Hepatic stellate cell (primary cell): ENCODE data around the gene DNMT1.
"Not testable (repeated sequence)": the region's sequence is repeated elsewhere in the genome, so short reads cannot be mapped to it uniquely, and the experiment has no call there.

Experiments
- DNase-seq: peaks from one replicate; pipeline ENCODE4 v3.0.0; 2011; ENCODE audit warnings: low spot score

Gene DNMT1

GRCh38 chr19:10220695-10221094 is 25.9 kb upstream of the DNMT1 start:
- no peak for DNase-seq

DNA sequence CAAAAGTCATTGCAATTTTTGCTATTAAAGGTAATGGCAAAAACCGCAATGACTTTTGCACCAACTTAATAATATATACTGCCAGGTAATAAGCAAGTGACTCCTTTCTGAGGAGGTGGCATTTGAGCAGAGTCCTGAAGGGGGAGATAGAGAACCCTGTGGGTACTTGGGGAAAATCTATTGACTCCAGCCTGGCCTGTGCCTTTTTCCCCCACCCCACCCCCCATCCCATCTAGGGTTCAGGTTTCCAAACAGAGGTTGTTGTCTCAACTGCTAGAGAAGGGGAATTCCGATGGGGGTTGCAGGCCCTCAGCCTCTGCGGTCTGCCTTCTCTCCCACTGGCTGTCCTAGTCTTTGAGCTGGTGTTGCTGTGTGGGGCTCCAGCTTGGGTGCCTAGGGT is 24.9 kb upstream of the DNMT1 start:
- DNase-seq, result no peak

- no peak for DNase-seq
These were observed 22.3 kb upstream of the DNMT1 start for GRCh38 chr19:10217085-10217484.

- DNase-seq, result no peak
These were observed 20.0 kb upstream of the DNMT1 start for GRCh38 chr19:10214784-10215183.

GRCh38 chr19:10211691-10212090 is 16.9 kb upstream of the DNMT1 start:
- no peak for DNase-seq

GRCh38 chr19:10211061-10211460 is 16.3 kb upstream of the DNMT1 start:
- no peak for DNase-seq

DNA sequence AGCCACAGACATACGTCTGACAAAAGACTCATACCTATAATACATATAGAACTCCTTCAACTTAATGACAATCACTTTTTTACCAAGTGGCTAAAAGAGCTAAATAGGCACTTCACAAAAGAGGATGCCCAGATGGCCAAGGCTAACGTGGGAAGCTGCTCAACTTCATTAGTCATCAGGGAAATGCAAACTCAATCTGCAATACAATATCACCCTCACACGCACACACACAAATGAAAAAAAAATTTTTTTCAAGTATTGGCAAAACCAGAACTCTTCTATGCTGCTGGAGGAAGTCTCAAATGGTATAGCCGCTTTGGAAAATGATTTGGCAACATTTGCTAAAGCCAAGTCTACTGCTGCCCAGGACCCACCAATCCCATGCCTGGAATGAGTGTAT is 14.6 kb upstream of the DNMT1 start:
- peak; percentile 35 for DNase-seq

DNA sequence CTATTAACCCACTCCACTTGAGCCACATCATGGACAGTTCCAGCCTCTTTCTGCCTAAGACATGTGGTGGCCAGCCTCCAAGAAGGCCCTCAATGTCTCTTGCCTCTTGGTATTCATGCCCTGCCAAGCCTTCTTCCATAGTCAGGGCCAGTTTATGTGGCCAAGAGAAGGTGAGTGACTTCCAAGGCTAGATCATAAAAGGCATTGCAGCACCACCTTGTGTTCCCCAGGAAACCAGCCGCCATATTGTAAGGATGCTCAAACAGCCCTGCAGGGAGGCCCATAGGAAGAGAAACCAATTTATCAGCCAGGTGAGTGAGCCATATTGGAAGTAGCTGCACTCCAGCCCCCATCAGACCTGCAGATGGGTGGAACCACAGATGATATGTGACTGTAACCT is 12.3 kb upstream of the DNMT1 start:
- no peak for DNase-seq

GRCh38 chr19:10206226-10206885 is 11.6 kb upstream of the DNMT1 start:
- no peak for DNase-seq

DNA sequence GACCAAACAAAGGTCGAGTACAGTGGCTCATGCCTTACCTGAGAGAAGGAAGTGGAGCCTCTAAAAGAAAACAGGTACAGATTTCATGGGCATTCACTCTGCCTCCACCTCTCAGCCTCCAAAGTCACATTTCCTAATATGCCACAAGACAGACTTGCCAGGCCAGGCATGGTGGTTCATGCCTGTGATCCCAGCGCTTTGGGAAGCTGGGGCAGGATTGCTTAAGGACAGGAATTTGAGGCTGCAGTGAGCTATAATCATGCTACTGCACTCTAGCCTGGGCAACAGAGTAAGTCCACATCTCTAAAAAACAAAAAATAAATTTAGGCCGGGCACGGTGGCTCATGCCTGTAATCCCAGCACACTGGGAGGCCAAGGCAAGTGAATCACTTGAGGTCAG is 10.9 kb upstream of the DNMT1 start:
- no peak for DNase-seq

DNA sequence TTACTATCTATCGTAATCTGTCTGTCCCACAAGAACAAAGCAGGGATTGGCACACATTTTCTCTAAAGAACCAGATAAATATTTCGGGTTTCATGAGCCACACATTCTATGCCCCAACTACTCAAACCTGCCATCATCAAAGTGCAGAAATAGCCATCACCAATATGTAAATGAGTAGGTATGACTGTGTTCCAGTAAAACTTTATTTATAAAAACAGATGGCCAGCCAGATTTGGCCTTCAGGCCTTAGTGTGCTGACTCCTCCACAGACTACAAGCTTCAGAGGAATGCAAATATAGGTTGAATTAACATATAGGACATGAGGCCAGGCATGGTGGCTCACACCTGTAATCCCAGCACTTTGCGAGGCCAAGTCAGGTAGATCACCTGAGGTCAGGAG is 8.9 kb upstream of the DNMT1 start:
- no peak for DNase-seq

DNA sequence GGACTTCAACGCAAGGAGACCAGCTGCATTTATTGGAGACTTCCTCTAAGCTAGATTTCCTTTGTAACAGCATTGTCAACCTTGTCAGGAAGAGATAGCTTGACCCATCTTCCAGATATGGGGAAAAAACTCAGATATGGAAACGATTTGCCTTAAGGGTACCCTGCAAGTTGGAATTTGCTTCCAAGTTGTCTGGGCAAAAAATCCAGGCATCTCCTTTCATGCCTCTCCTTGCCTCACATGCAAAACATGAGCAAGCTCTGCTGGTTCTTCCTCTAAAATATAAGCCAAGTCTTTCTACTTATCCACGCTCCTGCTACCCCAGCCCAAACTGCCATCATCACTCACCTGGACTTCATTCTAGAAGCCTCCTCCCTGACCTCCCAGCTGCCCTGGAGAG is 6.4 kb upstream of the DNMT1 start:
- no peak for DNase-seq

DNA sequence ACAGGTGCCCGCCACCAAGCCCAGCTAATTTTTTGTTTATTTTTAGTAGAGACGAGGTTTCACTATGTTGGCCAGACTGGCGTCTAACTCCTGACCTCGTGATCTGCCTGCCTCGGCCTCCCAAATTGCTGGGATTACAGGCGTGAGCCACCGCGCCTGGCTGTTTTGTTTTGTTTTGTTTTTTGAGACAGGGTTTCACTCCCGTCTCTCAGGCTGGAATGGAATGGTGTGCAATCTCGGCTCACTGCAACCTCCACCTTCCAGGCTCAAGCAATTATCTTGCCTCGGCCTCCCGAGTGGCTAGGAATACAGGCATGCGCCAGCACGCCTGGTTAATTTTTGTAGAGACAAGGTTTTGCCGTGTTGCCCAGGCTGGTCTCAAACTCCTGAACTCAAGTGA is 5.3 kb upstream of the DNMT1 start:
- not testable (repeated sequence) for DNase-seq

GRCh38 chr19:10198889-10199644 is 4.3 kb upstream of the DNMT1 start:
- DNase-seq, result not testable (repeated sequence)

DNA sequence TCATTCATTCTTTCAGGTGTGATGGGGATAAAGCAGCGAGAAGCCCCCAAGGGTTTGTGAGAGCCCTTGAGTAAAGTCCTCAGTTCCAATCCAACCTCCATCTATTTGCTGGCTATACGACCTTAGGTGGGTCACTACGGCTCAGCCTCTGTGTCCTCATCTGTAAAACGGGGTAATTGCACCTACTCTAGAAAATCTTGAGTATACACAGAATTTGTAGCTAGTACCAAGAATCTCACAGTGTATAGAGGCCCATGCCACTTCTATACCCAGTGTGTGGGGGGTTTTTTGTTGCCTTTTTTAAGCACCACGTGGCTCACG is 406 bp upstream of the DNMT1 start:
- no peak for DNase-seq

DNA sequence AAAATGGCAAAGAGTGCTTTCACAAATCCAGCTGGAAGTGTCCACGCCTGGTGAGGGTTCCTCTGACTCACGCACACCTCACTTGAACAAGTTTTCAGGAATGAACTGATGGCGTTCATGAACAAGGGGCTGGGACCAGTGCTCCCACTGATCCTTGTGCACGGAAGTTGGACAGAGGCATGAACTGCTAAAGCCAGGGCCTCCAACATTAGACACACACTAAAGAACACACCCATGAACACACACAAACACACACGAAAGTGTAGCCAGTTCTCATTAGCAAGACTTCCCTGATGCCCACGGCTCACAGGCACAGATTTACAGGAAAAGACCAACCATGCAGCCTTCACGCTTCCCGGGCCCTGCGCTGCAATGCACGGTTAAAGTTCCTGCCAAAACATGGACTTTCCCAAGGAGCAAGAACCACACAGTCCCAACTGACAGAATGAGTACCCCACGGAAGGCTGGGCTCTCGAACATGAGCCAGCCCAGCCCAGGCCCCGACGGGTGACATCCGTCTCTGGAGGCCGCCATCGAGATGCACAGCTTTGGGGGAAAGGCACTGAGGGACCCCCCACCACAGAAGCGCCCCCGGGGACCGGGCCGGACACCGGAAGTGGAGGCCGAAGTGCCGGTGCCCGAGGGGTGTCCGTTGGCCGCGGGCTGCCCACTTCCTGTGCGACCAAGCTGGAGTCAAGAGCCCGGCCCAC is 808 bp downstream of the DNMT1 start:
- DNase-seq, result peak; percentile 57

- no peak for DNase-seq
These were observed 1.8 kb downstream of the DNMT1 start for GRCh38 chr19:10192922-10193321.

DNA sequence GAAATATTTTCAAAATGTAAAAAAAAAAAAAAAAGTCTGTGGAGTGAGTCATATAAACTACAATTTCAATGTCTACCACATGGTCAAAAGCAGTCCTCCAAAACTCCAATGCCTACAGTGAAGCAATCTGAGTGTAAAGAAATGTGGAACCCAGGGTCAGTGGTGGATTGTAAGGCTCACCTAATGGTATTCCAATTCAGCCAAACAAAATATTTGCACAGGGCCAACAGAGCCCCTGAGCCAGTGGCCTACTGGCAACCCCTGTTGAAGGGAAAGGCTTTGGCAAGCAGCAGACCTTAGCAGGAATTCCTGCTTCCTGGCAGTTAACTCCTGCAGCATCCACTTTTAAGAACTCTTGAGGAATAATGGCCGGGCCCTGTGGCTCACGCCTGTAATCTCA is 3.4 kb downstream of the DNMT1 start:
- DNase-seq, result peak; percentile 77

- DNase-seq, result no peak
These were observed 4.7 kb downstream of the DNMT1 start for GRCh38 chr19:10190026-10190425.

DNA sequence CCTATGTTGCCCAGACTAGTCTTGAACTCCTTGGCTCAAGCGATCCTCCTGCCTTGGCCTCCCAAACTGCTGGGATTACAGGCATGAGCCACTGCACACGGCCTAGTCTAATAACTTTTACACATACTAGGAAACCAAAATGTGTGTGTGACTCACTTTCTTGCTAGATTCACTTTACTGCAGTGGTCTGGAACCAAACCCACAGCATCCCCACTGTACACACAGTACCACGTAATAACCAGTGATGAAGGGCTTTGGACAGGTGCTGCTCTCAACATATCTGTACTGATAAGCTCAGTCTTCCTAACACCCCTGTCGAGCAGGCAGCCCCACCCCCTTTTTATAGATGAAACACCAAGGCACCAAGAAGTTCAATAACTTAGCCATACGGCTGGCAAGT is 5.1 kb downstream of the DNMT1 start:
- no peak for DNase-seq

DNA sequence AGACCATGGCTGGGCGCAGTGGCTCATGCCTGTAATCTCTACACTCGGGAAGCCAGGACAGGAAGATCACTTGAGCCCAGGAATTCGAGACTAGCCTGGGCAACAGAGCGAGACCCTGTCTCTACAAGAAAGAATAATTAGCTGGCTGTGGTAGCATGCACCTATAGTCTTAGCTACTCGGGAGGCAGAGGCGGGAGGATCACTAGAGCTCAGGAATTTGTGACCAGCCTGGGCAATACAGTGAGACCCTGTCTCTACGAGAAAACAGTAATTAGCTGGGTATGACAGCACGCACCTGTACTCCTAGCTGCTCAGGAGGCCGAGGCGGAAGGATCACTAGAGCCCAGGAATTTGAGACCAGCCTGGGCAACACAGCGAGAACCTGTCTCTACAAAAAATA is 7.4 kb downstream of the DNMT1 start:
- no peak for DNase-seq

GRCh38 chr19:10184636-10185035 is 10.1 kb downstream of the DNMT1 start:
- DNase-seq, result no peak

- DNase-seq, result no peak
These were observed 10.8 kb downstream of the DNMT1 start for GRCh38 chr19:10183926-10184325.
